HUES64 (cell line): ENCODE results near the gene CCT5.
"Not testable (repeated sequence)": the region's sequence is repeated elsewhere in the genome, so short reads cannot be mapped to it uniquely, and the experiment has no call there.

ENCODE experiments used
- H3K27ac ChIP-seq: 2 replicates; pipeline ENCODE4 v1.7.0; 2013; ENCODE audit warnings: low read depth, low read length, inconsistent platforms
- H3K27me3 ChIP-seq: 2 replicates; pipeline ENCODE4 v1.6.1; 2013; ENCODE audit warnings: mild to moderate bottlenecking, low read length; ENCODE audit not compliant: insufficient read depth
- H3K36me3 ChIP-seq: 2 replicates; pipeline ENCODE4 v1.6.1; 2013; ENCODE audit warnings: mild to moderate bottlenecking, low read length; ENCODE audit not compliant: insufficient read depth
- H3K4me1 ChIP-seq: 2 replicates; pipeline ENCODE4 v1.6.1; 2013; ENCODE audit warnings: mild to moderate bottlenecking, low read length, moderate library complexity; ENCODE audit not compliant: insufficient read depth
- H3K4me3 ChIP-seq: 2 replicates; pipeline ENCODE4 v1.5.1; 2013; ENCODE audit warnings: mild to moderate bottlenecking, low read length, moderate library complexity
- H3K9ac ChIP-seq: 2 replicates; pipeline ENCODE4 v1.6.1; 2013; ENCODE audit warnings: mild to moderate bottlenecking, low read depth, low read length
- H3K9me3 ChIP-seq: 2 replicates; pipeline ENCODE4 v1.6.1; 2013; ENCODE audit warnings: low read depth, low read length; ENCODE audit not compliant: insufficient read depth
- WGBS: fragments of 150-250, 120-280 bp; methylation state at CpG from one replicate; pipeline ENCODE4 v1.1.7; 2013; ENCODE audit warnings: missing lambda C conversion rate; 5-methylcytosine and 5-hydroxymethylcytosine counted together

CCT5 gene

GRCh38 chr5:10277773-10278630 lies 27.9 kb downstream of the CCT5 start:
- Histone ChIP-seq H3K4me3 (no peak overlapping the region), H3K27me3 (no peaks in the 10 kb centered on the region), H3K4me1 (peaks cover 10% of the 10 kb centered on the region), H3K36me3 (no peaks in the 10 kb centered on the region), H3K27ac (no peak overlapping the region), H3K9ac (no peak overlapping the region), H3K9me3 (no peaks in the 10 kb centered on the region)
- WGBS, result 94% methylated on average over 13 of the region's 13 CpGs

GRCh38 chr5:10278658-10279279 lies 28.7 kb downstream of the CCT5 start:
- 96% methylated on average over 11 of the region's 12 CpGs for WGBS
- Histone ChIP-seq H3K4me3 (no peak overlapping the region), H3K27ac (no peak overlapping the region), H3K4me1 (peaks cover 10% of the 10 kb centered on the region), H3K27me3 (no peaks in the 10 kb centered on the region), H3K36me3 (no peaks in the 10 kb centered on the region), H3K9ac (no peak overlapping the region), H3K9me3 (no peaks in the 10 kb centered on the region)

- no peak overlapping the region for H3K4me3 ChIP-seq
- H3K9ac ChIP-seq, result no peak overlapping the region
- WGBS, result 96% methylated on average over 3 of the region's 4 CpGs
- H3K4me1 ChIP-seq, result peaks cover 13% of the 10 kb centered on the region
- H3K9me3 ChIP-seq, result no peaks in the 10 kb centered on the region
- no peaks in the 10 kb centered on the region for H3K36me3 ChIP-seq
- no peaks in the 10 kb centered on the region for H3K27me3 ChIP-seq
- H3K27ac ChIP-seq, result no peak overlapping the region
Measured at GRCh38 chr5:10279328-10279727, 29.2 kb downstream of the CCT5 start.

GRCh38 chr5:10279925-10280720 lies 30.0 kb downstream of the CCT5 start:
- Histone ChIP-seq H3K9ac (no peak overlapping the region), H3K4me3 (no peak overlapping the region), H3K4me1 (peaks cover 13% of the 10 kb centered on the region), H3K9me3 (no peaks in the 10 kb centered on the region), H3K27me3 (no peaks in the 10 kb centered on the region), H3K27ac (no peak overlapping the region), H3K36me3 (no peaks in the 10 kb centered on the region)
- 78% methylated on average over 6 of the region's 7 CpGs for WGBS

GRCh38 chr5:10283927-10284635 lies 34.0 kb downstream of the CCT5 start:
- 29% methylated on average over 17 of the region's 17 CpGs for WGBS
- Histone ChIP-seq H3K9ac (no peak overlapping the region), H3K4me1 (peaks cover 3% of the 10 kb centered on the region; the same call in 1 of the 2 replicates), H3K4me3 (no peak overlapping the region), H3K36me3 (peaks cover 7% of the 10 kb centered on the region), H3K27ac (no peak overlapping the region), H3K27me3 (no peaks in the 10 kb centered on the region), H3K9me3 (no peaks in the 10 kb centered on the region)

GRCh38 chr5:10285362-10285761 lies 35.3 kb downstream of the CCT5 start:
- not testable (repeated sequence) for H3K27ac ChIP-seq, H3K4me3 ChIP-seq, H3K27me3 ChIP-seq

GRCh38 chr5:10286162-10286861 lies 36.2 kb downstream of the CCT5 start:
- Histone ChIP-seq H3K27me3 (no peaks in the 10 kb centered on the region), H3K9me3 (no peaks in the 10 kb centered on the region), H3K4me3 (no peak overlapping the region), H3K36me3 (peaks cover 7% of the 10 kb centered on the region), H3K4me1 (peaks cover 6% of the 10 kb centered on the region; the same call in 1 of the 2 replicates), H3K9ac (no peak overlapping the region), H3K27ac (no peak overlapping the region)
- 88% methylated on average over 6 of the region's 6 CpGs for WGBS

More at GRCh38 chr5:10285362-10285761, 35.3 kb downstream of the CCT5 start:
- 99% methylated on average over 8 of the region's 8 CpGs for WGBS
- H3K36me3 ChIP-seq, H3K9ac ChIP-seq, H3K9me3 ChIP-seq, H3K4me1 ChIP-seq: not testable (repeated sequence)

- WGBS, result 88% methylated on average over 7 of the region's 7 CpGs
- Histone ChIP-seq H3K27me3 (no peaks in the 10 kb centered on the region), H3K4me1 (peaks cover 6% of the 10 kb centered on the region; the same call in 1 of the 2 replicates), H3K27ac (no peak overlapping the region), H3K9ac (no peak overlapping the region), H3K9me3 (no peaks in the 10 kb centered on the region), H3K36me3 (peaks cover 7% of the 10 kb centered on the region), H3K4me3 (no peak overlapping the region)
Measured at GRCh38 chr5:10286862-10287227, 36.8 kb downstream of the CCT5 start.

- H3K27me3 ChIP-seq, result no peaks in the 10 kb centered on the region
- no peaks in the 10 kb centered on the region for H3K9me3 ChIP-seq
- H3K4me1 ChIP-seq, result peaks cover 6% of the 10 kb centered on the region; the same call in 1 of the 2 replicates
- peaks cover 7% of the 10 kb centered on the region for H3K36me3 ChIP-seq
- H3K27ac ChIP-seq, result no peak overlapping the region
- WGBS, result 94% methylated on average over 13 of the region's 13 CpGs
- no peak overlapping the region for H3K4me3 ChIP-seq
- no peak overlapping the region for H3K9ac ChIP-seq
Measured at GRCh38 chr5:10288592-10289219, 38.6 kb downstream of the CCT5 start.

GRCh38 chr5:10289353-10289752 lies 39.3 kb downstream of the CCT5 start:
- Histone ChIP-seq H3K9me3 (no peaks in the 10 kb centered on the region), H3K27me3 (no peaks in the 10 kb centered on the region), H3K9ac (no peak overlapping the region), H3K4me1 (0 out of 2 replicates have a peak, but pooled peaks cover 3% of the 10 kb centered on the region), H3K4me3 (no peak overlapping the region), H3K27ac (no peak overlapping the region), H3K36me3 (peaks cover 7% of the 10 kb centered on the region)
- WGBS, result 85% methylated on average over 6 of the region's 6 CpGs
